Hindlimb muscle (tissue), 1 donor: ENCODE measurements around the gene DDR2. TPM values are rescaled to one million over a fixed set of nuclear protein-coding genes. Genes with fewer than 3 reads are reported as not detected.
A peak's percentile ranks its signal among the peaks of the same experiment; 100 is the strongest.

Experiments used
- DNase-seq: peaks from one replicate; pipeline ENCODE4 v3.0.0-alpha.2; 2013
- polyA plus RNA-seq: library from polyadenylated mRNA; unstranded; fragments of 120-200 nt; gene quantifications from one replicate; pipeline ENCODE4 v1.2.1, GENCODE V29; 2013; ENCODE audit not compliant: insufficient read length

The DDR2 gene
- polyA plus RNA-seq, 1 donor: 34.6 TPM

GRCh38 chr1:162631546-162632191 lies 595 bp upstream of the DDR2 start:
- DNase-seq: peak; percentile 82

GRCh38 chr1:162632698-162633080 lies 425 bp downstream of the DDR2 start:
- DNase-seq: no peak

GRCh38 chr1:162633081-162633762 lies 958 bp downstream of the DDR2 start:
- no peak for DNase-seq

- DNase-seq: no peak
Observed at GRCh38 chr1:162635418-162635817, 3.2 kb downstream of the DDR2 start.

GRCh38 chr1:162639718-162640117 lies 7.5 kb downstream of the DDR2 start:
- no peak for DNase-seq

- DNase-seq: no peak
Observed at GRCh38 chr1:162641114-162641513, 8.8 kb downstream of the DDR2 start.

GRCh38 chr1:162644986-162645314 lies 12.7 kb downstream of the DDR2 start:
- DNase-seq: no peak

- DNase-seq: no peak
Observed at GRCh38 chr1:162645666-162646065, 13.4 kb downstream of the DDR2 start.

GRCh38 chr1:162649583-162649982 lies 17.3 kb downstream of the DDR2 start:
- DNase-seq: no peak

- DNase-seq: no peak
Observed at GRCh38 chr1:162654915-162655620, 22.8 kb downstream of the DDR2 start.

- no peak for DNase-seq
Observed at GRCh38 chr1:162656266-162656665, 24.0 kb downstream of the DDR2 start.

- DNase-seq: no peak
Observed at GRCh38 chr1:162660574-162660973, 28.3 kb downstream of the DDR2 start.

- DNase-seq: no peak
Observed at GRCh38 chr1:162661336-162661735, 29.1 kb downstream of the DDR2 start.

GRCh38 chr1:162662013-162662412 lies 29.7 kb downstream of the DDR2 start:
- no peak for DNase-seq

- DNase-seq: no peak
Observed at GRCh38 chr1:162663086-162663485, 30.8 kb downstream of the DDR2 start.

- DNase-seq: peak; percentile 42
Observed at GRCh38 chr1:162663589-162664106, 31.4 kb downstream of the DDR2 start.

GRCh38 chr1:162666006-162666645 lies 33.9 kb downstream of the DDR2 start:
- DNase-seq: no peak

- DNase-seq: no peak
Observed at GRCh38 chr1:162667381-162668080, 35.3 kb downstream of the DDR2 start.

- no peak for DNase-seq
Observed at GRCh38 chr1:162670928-162671663, 38.8 kb downstream of the DDR2 start.

- DNase-seq: no peak
Observed at GRCh38 chr1:162671664-162672410, 39.6 kb downstream of the DDR2 start.

- no peak for DNase-seq
Observed at GRCh38 chr1:162672622-162673260, 40.5 kb downstream of the DDR2 start.
